HTR-8/SVneo (cell line): ENCODE measurements around the gene CIBAR2.

ENCODE experiments used
- DNase-seq: peaks from one replicate; pipeline ENCODE4 v3.0.0; 2011; ENCODE audit warnings: low spot score, mixed read lengths; ENCODE audit not compliant: insufficient read length
- FAIRE-seq: peaks from 2 replicates; lab custom pipeline; 2011; peaks lifted over from hg19 to GRCh38; lab: Jason Lieb, UNC

CIBAR2 gene

DNA sequence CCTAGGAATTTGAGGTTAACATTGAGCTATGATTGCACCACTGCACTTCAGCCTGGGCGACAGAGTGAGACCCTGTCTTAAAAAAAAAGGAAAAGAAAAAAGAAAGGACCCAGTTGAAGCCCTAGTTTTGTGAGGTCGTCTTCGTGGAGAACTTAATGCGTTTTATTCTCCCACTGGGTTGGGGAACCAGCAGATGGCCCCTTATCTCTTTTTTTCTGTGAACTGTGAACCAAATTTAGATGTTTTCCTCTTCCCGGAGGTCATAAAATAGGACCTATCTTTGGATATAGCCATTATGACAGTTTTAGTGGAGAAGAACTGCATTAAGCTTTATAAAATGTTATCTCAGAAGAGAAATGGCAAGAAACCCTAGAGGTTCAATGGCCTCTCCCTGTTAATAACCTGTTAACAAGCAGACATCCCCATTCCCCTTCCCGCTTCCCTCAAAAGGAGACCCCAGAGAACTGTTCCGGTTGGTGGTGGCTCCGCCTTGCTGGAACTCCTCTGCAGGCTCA is 61.1 kb downstream of the CIBAR2 start:
- DNase-seq (no peak), FAIRE-seq (no peak)

DNA sequence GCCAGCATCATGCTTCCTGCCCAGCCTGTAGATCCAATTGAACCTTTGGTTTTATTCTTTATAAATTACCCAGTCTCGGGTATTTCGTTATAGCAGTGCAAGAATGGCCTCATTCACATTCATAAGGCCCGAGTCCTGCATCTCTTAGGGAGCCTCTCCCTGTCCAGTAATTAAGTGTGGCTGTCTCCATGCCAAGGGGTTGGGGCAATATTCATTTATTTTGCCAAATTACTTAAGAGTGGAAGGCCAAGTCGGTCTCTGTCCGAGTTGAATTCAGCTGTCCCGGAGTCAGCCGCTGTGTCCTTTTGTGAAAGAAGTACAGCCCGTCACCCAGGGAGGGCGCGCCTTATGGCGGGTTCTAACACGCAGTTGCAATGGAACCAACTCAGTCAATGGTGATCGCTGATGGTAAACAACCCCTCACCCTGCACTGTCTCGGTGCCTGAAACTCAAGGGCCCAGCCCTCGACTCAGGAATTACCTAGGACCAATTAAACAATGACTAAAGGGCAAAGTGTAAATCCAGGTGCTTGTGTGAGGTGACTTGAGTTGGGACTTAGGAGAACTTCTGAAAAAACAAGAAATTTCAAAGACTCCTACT is 62.5 kb downstream of the CIBAR2 start:
- no peak for DNase-seq
- FAIRE-seq, result no peak

GRCh38 chr16:85048921-85049562 is 63.2 kb downstream of the CIBAR2 start:
- DNase-seq (no peak), FAIRE-seq (no peak)
